Measurements from ENCODE around the gene ROBO2.

ROBO2 gene

GRCh38 chr3:77601823-77602415, 562.0 kb downstream of the ROBO2 start:
- DNase-seq = no peak

DNA sequence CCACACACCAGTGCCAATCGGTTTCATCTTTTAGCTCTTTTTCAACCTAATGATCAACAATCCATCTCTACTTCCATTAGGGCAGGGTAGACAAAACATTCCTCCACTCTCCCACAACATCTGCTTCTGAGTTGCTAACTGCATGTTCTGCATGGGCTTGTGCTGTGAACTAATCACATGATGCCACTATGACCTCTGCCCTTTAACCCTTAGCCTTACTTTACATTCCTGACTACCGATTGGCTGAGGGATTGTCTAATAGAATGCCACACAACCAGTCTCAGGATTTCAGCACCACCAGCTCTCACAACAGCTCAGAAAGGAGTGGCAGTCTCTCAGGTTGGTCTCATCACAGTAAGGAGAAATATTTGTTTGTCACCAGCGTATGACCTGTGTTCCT, 562.8 kb downstream of the ROBO2 start:
- DNase-seq = no peak

- DNase-seq = no peak
Measured at GRCh38 chr3:77605308-77605707, 565.4 kb downstream of the ROBO2 start.

DNA sequence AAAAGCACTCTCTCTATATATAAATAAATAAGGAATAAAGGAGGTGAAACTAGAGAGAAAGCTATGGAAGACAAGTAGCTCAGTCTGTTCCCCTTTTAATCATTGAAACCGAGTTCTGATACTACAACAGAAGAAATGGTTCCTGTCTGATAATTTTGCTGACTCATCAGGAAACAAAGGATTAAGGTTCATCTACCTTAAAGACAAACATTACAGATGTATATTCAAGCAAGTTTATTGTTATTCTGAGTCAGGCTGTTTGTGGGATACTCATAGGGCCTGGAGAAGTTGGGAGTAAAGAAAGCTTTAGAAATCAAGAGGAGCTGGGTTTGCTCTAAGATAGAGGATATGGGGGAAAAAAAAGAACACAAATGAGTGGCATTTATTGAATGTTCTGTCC, 566.0 kb downstream of the ROBO2 start:
- DNase-seq = no peak

DNA sequence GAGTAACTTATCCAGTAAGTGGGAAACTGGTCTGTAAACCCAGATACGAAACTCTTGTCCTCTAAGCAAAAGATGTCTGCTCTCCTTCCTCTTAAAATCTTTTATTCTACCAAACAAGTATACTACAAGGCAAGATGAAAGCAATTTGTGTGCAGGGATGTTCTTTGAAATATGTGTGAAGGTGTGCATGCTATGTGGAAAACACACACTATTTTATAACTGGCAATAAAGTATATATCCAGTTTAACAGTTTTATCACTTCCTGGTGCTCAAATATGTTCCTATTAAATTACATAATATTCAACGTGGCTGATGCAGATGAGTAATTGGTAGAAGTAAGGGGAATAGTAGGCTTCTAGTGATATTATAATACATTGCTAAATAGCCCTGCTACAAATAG, 566.5 kb downstream of the ROBO2 start:
- DNase-seq = no peak

- DNase-seq = no peak
Measured at GRCh38 chr3:77618686-77619085, 578.8 kb downstream of the ROBO2 start.

- DNase-seq = no peak
Measured at GRCh38 chr3:77620009-77620408, 580.1 kb downstream of the ROBO2 start.

- DNase-seq = no peak
Measured at GRCh38 chr3:77623500-77623899, 583.6 kb downstream of the ROBO2 start.

DNA sequence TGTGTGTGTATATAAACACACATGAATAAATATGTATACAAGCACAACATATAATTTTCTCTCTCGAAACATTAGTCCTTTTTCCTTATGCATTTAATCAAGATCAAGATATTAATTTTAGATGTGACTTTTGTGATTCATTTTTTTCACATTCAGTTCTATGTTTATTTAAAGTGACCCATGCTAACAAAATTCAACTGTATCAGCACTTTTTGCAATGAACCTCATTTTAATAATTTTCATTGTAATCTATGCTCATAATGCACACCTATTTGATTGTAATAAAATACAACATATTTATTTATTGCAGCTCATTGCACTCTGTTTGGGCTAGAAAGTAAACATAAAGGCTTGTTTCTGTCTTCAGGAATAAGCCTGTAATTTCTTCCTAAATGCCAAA, 586.3 kb downstream of the ROBO2 start:
- DNase-seq = no peak

DNA sequence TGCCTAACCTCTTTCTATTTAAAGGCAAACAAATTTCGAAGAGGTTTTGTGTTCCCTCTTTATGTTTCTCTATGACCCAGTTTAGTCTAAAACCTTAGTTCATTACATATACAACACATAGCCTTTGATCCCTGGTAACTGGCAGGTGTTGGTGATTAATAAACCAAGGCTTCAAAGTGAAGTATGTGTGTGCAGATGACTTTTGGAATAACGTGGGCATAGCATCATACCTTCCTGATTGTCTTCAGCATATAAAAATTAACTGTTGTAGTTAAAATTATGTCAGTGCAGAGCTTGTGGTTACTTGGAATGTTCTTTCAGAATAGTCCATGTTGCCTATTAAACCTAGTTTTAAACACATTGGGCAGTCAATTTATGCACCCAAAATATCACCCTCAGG, 608.3 kb downstream of the ROBO2 start:
- no peak for DNase-seq

- DNase-seq = no peak
Measured at GRCh38 chr3:77648664-77649063, 608.8 kb downstream of the ROBO2 start.

DNA sequence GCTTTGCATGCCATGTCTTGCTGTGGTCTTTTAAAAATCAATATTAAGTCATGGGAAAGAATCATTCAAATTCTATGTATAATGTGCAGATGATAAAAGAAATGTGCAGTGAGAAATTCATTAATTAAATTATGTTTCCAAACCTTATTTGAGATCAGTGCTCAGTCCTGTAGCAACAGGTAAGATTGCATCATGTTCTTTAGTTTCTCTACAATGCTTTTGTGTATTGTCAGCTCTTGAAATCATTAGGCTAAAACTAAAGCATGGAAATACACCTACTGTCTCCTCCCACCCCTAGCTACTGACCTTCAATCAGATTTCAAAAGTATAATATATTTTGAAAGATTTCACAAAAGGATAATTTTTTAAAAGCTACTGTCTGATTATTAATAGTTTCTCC, 612.7 kb downstream of the ROBO2 start:
- no peak for DNase-seq

GRCh38 chr3:77655396-77655795, 615.5 kb downstream of the ROBO2 start:
- DNase-seq = no peak

DNA sequence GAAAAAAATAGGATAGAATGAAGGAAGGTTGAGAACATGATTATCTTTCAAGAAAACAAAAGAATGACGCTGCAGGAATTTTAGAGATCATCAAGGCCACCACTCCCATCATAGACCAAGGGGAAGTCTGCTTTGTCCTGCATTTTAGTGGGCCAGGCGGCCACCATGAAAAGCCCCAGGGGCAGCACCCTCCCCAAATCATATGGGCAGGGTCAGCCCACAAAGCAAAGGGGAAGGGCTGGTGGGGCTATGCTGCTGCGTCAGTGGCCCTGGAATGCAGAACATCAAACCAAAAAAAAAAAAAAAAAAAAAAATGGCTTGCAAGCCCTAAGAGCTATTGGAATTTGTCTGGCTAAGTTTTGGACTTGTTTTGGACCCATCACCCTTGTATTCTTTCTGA, 620.8 kb downstream of the ROBO2 start:
- DNase-seq = no peak

GRCh38 chr3:77667901-77668300, 628.0 kb downstream of the ROBO2 start:
- DNase-seq = no peak

GRCh38 chr3:77668376-77668775, 628.5 kb downstream of the ROBO2 start:
- DNase-seq = no peak

DNA sequence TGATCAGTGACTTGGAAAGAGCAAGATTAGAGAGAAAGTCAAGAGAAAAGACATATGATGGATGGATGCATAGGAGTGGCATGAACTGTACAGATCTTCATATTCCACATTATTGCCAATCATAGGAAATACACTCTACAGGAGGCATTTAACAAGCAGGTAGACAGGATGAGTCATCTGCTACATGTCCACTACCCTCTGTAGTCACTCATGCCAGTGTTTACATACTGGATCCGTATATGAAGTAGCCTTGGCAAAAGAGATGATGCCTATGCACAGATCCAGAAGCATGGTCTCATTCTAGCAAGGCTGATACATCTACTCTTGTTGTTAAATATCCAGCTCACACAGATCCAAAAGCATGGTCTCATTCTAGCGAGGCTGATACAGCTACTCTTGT, 632.1 kb downstream of the ROBO2 start:
- no peak for DNase-seq

GRCh38 chr3:77682162-77682561, 642.3 kb downstream of the ROBO2 start:
- no peak for DNase-seq

DNA sequence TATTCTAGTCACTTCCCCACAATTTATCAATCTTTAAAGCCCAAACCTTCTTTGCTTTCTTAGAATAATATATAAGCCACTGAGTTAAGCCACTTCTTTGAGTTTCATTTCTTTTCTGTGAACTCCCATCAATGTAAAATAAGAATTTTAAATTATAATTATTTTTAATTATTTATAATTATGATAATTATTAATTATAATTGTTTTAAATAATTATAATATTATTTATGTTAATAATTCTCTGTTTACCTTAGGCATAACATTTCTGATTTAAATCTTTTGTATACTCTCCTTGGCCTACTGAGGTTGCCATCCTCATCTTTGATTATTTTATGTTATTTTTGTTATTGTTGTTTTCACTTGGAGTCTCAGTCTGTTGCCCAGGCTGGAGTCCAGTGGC, 644.2 kb downstream of the ROBO2 start:
- DNase-seq = no peak

DNA sequence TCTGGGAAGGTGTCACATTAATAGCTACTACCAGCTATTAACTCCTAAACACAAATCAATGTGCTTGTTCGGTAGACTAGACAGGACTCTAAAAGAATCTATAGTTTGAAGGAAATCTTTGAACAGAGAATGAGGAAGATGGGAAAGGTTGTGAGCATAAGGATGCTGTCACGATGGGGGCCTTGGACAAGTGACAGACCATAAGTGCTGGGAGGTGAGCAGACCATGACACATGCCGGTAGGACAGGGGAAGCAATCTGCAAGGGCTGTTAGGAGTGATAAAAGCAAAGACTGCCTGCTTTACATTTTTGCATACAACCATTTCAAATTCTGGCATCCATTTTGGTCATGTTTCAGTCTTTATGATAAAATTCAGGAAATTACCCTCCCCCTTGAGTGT, 645.8 kb downstream of the ROBO2 start:
- no peak for DNase-seq

- peak; percentile 28 for DNase-seq
Measured at GRCh38 chr3:77686560-77686959, 646.7 kb downstream of the ROBO2 start.

DNA sequence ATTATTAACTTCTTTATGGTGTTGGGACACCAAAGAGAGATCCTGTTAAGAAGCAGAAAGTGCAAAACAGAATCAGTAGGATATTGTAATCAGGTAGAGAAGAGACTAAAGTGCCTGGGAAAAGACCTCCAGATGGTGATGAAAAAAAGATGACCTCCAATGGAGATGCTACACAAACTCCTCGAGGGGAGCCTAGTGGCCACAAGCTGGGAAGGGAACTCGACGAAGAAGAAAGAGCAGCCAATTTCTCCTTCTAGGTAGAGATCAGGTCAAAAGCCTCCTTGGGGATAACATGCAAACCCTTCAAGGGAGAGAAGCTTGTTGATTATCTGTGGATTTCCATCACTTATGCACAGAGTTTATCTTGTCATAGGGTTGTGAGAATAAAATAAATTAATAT, 647.6 kb downstream of the ROBO2 start:
- no peak for DNase-seq

- no peak for DNase-seq
Measured at GRCh38 chr3:77690284-77690845, 650.5 kb downstream of the ROBO2 start.

- no peak for DNase-seq
Measured at GRCh38 chr3:77693147-77693546, 653.2 kb downstream of the ROBO2 start.

DNA sequence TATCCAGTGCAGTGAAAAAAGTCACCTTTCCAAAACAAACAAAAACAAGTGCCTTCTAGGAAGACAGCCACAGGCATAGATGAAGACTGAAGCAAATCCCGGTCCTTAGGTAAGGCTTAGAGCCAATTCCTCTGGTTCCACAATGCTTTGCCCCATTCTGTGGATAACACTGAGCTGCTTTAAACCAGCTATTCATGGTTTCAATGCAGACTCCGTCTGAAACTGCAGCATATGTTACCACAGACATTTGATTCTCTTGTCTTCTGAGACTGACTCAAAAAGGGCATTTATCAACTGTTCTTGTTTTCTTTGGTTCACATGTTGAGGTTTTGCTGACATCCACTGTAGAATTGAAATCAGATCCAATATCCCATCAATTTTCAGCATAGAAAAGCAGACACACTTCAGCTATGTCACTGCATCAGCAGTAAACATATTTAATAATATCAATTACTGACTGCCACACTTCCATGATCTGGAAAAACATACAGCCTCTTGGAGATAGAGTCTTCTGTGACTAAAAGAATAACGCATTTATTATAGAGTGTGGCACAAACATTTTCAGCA, 659.3 kb downstream of the ROBO2 start:
- DNase-seq = no peak

Measured in DMS79 (cell line).